ELF-1 (cell line): Measurements from ENCODE around the gene GUCD1.

Experiments used
- DNase-seq: peaks from one replicate; pipeline ENCODE4 v3.0.0-alpha.2; 2016; ENCODE audit warnings: low read depth, low spot score

The GUCD1 gene

GRCh38 chr22:24503843-24504338, 51.0 kb downstream of the GUCD1 start:
- DNase-seq = no peak

- DNase-seq = peak; percentile 69
Measured at GRCh38 chr22:24503137-24503842, 51.6 kb downstream of the GUCD1 start.

- no peak for DNase-seq
Measured at GRCh38 chr22:24502541-24502940, 52.4 kb downstream of the GUCD1 start.

GRCh38 chr22:24502034-24502433, 52.9 kb downstream of the GUCD1 start:
- no peak for DNase-seq

GRCh38 chr22:24501301-24502005, 53.5 kb downstream of the GUCD1 start:
- peak; percentile 46 for DNase-seq

GRCh38 chr22:24500277-24500820, 54.6 kb downstream of the GUCD1 start:
- peak; percentile 58 for DNase-seq

GRCh38 chr22:24499706-24500276, 55.1 kb downstream of the GUCD1 start:
- DNase-seq = no peak

GRCh38 chr22:24498824-24499223, 56.1 kb downstream of the GUCD1 start:
- peak; percentile 60 for DNase-seq

GRCh38 chr22:24497841-24498258, 57.1 kb downstream of the GUCD1 start:
- DNase-seq = no peak

- no peak for DNase-seq
Measured at GRCh38 chr22:24496661-24497060, 58.3 kb downstream of the GUCD1 start.

GRCh38 chr22:24496234-24496633, 58.7 kb downstream of the GUCD1 start:
- no peak for DNase-seq

GRCh38 chr22:24495365-24495675, 59.6 kb downstream of the GUCD1 start:
- DNase-seq = no peak

GRCh38 chr22:24494528-24495364, 60.2 kb downstream of the GUCD1 start, which contains the start of gene UPB1:
Gene UPB1 (plus strand): TSS chr22:24495332. CDS start chr22:24495404, 72 bp downstream.
- peak; percentile 63 for DNase-seq

- DNase-seq = no peak
Measured at GRCh38 chr22:24494167-24494527, 60.8 kb downstream of the GUCD1 start.

- no peak for DNase-seq
Measured at GRCh38 chr22:24492391-24492790, 62.5 kb downstream of the GUCD1 start.
